Lung microvascular endothelial cell (primary cell): ENCODE results near the gene CORO7. TPM values are rescaled to one million over a fixed set of nuclear protein-coding genes. Genes with fewer than 3 reads are reported as not detected.
"Not testable (repeated sequence)": the region's sequence is repeated elsewhere in the genome, so short reads cannot be mapped to it uniquely, and the experiment has no call there.

Source experiments
- DNase-seq, 2 donors: peaks; one replicate each; pipeline versions ENCODE4 v3.0.0 to v3.0.0-alpha.2; 2010; ENCODE audit warnings: low read depth in 2 of 2
- total RNA-seq: library from RNA; depleted of rRNA; stranded (reverse); fragments of >200 nt; gene quantifications from 2 replicates; pipeline ENCODE4 v1.2.1, GENCODE V29; 2014

The CORO7 gene
- total RNA-seq, 1 donor from 2014 or later = 34.9 TPM

DNA sequence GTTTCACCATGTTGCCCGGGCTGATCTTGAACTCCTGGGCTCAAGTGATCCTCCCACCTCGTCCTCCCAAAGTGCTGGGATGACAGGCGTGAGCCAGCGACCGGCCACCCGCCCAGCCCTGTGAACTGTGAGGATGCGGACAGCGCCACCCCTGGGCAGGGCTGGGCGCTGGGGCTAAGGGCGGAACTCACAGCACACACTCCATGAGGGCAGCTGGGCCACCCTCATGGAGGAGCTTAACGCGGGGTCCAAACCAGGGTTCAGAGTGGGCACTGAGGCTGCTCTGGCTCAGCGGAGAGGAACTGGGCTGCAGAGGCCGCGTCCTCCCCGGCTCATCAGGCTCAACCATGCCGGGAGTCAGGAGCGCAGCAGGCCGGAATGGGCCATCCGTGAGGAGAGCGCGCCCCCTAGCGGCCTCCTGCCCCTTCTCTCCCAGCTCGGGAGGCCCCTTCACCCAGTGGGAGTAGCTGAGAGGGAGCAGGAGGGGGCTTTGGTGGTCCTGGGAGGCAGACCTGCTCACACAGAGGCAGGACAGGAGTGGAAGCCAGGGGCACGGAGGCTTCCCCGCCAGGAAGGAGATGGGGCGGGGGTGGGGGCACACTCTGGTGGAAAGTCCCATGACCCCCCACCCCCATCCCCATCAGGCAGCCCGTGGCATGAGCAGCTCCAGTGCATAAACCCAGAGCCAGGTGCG, 13.8 kb downstream of the CORO7 start:
- DNase-seq = peak; percentile 77 to 84

DNA sequence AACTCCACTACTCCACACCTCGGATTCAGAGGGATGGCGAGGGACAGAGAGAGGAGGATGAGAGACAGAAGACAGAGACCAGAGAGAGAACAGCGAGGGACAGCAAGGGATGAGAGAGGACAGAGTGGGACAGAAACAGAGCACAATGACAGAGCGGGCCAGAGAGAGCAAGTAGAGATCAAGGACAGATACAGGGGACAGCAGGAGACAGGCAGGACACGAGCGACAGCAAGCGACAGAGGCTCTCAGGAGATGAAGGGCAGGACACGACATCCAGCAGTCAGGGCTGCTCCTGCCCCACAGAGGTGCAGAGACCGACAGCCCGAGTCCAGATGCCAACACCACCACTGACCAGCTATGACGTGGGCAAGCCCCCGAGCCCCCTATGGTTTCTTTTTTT, 14.9 kb downstream of the CORO7 start:
- DNase-seq = no peak

DNA sequence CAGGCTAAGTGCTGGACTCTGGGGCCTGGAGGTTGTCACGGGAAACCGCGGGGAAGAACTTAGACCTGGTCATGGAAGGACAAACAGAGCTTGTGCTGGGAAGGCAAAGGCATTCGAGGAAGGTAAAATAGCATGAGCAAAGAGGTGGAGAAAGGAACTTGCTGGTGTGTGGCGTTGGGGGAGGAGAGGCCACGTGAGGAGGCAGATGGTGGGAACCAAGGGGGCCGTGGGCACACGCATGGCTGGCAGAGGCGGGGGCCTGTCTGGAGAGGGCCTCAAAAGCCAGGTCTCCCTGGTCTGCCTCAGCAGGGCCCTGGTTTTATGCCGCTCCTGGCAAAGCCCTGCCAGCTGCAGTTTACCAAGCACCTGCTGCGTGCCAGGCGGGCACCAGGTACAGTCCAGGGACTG, 15.3 kb downstream of the CORO7 start:
- DNase-seq = no peak

DNA sequence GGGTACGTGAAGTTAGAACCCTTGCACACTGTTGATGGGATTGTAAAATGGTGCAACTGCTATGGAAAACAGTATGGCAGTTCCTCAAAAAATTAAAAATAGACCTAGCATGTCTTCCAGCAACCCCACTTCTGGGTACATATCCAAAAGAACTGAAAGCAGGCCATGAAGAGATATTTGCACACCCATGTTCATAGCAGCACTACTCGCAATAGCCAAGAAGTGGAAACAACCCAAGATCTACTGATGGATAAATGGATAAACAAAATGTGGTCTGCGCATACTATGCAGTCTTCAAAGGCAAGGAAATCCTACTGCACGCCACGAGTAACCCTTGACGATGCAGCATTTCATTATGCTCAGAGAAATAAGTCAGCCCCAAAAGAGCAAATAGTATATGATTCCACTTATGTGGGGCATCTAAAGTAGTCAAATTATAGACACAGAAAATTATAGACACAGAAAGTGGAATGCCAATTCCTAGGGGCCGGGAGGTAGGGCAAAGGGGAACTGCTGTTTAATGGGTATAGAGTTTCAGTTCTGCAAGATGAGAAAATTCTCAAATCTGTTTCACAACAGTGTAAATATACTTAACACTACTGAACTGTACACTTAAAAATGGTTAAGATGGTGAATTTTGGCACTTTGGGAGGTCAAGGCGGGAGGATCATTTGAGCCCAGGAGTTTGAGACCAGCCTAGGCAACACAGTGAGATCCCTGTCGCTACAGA, 17.2 kb downstream of the CORO7 start:
- no peak for DNase-seq

DNA sequence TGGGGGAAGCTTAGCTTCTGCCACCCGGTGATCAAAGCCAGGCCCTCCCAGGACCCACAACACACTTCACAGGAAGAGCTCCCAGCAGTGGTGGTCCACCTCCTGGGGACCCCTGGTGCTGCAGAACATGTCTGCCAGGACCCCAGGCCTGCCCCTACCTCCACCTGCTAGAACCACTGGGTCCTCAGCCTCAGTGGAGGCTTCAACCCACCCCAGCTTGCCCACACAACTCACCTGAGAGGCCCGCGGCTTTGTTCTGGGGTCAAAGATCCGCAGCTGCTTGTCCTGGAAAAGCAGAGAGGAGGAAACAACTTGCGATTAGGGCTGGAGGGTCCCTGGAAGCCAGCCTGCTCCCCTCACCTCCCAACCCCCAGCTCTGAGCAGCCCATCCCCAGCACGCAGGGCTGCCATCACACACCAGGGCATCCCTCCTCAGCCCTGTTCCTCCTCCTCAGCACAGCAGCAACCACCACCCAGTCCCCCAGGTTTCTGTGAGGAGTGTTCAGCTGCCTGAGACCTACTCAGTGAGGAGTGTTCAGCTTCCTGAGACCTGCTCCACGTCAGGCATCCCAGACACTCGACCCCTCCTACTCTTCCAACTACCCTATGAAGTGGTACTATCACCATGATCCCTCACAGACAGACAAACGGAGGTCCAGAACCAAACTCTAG, 21.2 kb downstream of the CORO7 start:
- DNase-seq = no peak

DNA sequence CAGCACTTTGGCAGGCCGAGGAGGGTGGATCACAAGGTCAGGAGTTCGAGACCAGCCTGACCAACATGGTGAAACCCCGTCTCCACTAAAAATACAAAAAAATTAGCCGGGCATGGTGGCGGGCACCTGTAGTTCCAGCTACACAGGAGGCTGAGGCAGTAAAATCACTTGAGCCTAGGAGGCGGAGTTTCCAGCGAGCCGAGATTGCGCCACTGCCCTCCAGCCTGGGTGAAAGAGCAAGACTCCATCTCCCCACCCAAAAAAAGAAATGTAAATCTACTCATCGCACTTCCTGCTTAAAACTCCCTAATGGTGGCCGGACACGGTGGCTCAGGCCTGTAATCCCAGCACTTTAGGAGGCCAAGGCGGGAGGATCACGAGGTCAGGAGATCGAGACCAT, 22.5 kb downstream of the CORO7 start:
- not testable (repeated sequence) for DNase-seq

DNA sequence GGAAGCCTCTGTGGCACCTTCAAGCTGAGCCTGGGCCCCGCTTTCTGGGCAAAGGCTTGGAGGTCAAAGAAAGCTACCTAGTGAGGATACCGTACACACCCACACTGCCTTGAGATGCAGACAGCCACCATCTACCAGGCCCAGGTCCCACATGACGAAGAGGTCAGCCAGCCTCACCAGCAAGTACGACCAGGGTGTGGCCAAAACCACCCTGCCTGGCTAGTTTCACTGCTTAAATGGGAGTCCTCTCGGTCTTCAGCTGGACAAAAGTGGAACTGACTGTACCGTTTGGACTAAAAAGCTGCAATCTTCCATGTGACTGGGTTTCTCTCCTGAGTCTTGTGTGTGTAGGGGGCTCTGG, 23.2 kb downstream of the CORO7 start:
- DNase-seq = no peak

DNA sequence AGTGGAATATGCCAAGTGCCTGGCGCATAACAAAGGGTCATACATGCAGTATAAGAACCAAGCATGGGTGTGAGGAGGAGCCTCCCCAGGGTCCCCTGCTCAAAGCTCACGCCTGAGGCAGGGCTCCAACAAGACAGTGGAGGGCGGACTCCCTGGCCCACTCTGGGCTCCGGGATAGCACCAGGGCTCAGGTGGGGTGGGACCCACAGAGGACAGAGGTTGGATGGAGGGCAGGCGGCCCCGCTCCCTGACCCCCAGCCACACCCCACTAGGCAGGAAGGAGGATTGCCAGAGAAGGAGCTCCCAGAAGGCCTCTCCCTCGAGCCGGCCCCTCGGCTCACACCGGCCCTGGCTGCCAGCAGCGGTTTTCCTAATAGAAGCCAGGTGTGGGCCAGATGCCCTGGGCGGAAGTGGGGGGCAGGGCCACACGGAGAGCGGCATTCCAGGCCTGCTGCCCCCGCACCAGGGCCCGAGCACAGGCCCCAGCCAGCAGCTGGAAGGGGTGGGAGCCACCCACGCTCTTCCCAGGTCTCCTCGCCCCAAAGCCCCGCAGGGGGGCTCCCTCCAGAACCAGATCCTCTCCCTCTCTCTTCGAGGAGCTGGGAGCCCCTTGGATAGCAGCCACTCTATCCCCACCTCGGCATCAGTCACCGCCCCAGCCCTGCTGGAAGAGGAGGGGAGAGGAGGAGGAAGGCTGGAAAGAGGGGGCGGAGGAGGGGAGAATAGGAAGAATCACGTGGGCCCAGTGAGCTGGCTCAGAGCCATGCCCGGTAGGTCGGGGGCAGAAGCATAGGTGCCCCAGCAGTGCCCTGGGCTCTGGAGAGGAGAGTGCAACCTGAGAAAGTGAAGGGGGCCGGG, 23.8 kb downstream of the CORO7 start:
- DNase-seq = no peak

DNA sequence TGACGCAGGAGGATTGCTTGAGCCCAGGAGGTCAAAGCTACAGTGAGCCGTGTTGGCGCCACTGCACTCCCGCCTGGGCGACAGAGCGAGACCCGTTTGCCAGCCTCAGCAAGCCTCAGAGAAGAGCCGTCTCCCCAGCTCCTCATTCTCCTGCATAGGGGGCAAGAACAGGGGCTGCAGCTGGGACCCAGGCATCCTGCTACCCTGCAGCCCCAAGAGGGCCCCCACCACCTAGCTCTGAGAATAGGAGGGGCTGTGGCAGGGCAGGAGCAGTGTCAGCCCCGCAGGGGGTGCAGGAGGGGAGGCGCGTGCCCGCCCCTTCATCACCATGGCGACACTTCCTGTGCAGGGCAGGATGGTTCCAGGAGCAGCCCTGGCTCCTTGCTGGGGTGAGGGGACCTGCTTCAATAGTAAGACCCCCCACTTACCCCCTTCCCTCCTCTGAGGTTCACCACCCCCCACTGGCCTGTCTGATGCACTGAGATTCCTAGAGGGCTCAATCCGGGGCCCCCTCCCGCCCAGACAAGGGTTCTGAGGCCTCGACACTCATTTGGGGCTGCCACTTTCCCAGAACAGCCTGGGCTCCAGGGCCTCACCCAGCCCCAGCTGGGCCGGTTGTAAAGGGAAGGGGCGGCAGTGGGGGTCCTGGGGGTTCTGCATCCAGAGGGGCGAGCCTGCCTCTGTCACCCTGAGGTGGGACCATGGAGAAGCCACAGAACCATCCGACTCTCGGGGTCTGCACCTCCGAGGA, 24.6 kb downstream of the CORO7 start:
- no peak for DNase-seq

DNA sequence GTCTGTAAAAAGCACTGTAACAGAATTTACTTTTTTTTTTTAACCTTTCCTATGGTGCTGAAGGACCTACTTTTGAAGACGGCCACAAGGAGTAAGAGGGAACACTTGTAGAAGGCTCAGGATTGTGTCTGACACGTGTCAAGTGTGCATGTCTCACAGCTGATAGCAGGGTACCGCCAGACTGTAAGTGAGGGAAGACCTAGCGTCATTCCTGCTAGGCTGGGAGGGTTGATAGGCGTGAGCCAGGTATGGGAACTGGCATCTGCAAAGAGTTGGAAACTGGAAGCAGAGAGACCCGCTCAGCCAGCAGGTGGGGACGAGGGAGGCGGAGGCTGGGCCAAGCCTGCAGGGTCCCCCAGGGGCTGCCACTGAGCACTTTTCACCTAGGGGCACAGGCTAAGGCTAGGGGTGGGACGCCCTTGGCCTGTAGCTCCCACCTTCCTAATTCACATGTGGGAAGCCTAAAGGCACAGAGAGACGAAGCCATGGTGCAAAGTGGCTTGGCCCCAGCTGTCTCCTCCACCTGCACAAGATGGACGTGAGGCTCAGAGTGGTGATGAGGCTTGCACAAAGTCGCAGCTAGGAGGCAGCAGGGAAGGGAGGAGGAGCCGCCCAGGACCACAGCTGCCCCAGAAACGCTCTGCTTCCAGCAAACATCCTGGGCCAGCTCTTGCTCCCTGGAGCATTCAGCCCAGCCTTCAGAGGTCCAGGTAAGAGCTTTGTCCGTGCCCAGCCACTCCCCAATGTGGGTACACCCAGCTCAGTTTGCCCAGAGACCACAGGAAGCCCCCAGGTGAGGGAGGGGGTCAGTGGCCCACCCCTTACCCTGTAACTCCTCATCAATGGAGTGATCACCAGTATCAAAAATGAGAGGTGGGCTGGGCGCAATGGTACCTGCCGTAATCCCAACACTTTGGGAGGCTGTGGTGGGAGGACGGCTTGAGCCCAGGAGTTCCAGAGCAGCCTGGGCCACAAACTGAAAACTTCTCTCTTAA, 25.8 kb downstream of the CORO7 start:
- no peak for DNase-seq

DNA sequence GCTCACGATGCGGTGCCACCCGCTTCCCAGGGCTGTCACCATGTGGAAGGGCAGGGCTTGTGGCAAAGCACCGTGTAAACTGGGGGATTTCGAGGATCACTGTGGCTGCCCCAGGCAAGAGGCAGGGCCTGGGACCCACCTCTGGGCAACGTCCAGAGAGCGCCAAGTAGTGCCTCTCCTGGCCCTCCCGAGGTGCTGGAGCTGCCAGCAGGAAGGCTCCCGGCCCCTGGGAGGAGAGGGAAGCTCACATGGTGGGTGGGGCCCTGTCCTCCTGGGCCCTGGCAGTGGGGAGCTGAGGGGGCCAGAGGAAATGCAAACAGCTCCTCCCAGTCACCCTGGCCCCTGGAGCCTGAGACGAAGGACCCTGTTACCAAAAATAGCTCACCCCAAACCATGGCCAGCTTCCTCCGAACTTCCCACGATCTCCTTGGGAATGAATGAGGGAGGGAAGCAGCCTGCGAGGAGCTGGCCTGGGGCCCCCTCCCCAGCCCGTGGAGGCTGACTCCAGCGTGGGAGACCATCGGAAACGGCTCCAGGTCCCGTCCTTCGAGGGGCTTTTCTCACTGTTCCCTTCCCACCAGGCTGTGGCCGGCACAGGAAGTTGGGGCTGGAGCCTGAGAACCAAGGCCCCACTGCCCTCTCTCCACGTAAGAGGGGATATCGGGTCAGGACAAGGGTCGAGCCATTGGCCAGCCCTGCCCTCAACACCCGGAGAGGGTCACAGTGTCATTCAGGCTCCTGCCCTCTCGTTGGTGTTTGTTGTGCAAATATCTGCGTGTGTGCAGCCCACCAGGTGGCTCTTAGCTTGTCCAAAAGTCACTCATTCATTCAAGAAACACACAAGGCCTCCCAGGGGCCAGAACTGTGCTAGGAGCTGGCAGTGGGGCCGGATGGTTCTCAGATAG, 27.1 kb downstream of the CORO7 start:
- DNase-seq = no peak

DNA sequence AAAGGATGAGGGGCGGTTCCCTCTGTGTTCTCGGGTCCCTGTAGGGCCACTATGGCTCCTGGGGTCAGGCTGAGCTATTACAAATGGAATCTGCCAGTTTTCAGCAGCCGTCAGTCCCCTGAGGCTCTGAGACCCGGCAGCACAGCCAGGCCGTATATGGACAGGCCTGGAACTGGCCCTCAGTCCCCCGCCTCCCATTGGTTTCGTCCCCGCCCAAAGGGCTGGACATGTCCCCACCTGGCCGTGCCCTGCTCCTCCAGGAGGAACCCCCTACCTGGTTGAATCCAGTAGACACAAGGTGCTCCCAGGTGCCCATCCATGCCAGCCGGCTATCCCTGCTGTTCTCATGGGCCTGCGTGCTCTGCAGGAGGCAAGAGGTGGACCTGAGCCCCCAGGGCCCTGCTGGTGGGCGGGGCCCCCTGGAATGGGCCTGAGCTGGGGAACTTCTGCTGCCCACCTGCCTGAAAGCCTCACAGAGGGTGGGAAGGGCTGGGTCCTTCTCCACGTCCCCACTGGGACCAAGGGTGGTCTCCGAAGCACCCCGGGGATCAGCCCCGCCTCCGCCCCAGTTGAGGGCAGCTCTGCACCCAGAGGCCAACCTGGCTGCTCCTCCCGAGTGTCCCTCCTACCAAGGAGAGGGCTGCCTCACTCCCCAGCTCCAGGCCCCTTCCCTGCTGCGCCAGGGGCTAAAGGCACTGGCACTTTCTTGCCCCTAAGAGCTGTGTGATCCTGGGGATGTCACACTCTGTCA, 27.9 kb downstream of the CORO7 start:
- DNase-seq = no peak

DNA sequence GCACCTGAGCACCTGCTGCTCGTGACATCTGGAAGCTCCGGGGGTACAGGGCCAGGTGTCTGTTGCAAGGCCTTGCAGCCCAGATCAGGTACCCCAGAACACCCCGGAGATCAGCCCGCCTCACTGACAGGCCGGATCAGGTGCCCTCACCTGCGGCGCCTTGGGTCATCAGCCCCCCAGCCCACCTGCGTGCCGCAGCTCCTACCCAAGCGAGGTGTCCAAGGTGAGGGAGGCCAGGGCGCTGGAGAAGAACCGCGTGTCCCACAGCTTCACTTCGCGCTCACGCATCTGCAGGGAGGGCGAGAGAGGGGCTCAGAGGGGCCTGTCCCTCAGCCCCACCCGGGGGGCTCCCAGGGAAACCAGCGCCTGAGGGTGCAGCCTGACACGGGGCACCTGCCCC, 28.6 kb downstream of the CORO7 start:
- no peak for DNase-seq

DNA sequence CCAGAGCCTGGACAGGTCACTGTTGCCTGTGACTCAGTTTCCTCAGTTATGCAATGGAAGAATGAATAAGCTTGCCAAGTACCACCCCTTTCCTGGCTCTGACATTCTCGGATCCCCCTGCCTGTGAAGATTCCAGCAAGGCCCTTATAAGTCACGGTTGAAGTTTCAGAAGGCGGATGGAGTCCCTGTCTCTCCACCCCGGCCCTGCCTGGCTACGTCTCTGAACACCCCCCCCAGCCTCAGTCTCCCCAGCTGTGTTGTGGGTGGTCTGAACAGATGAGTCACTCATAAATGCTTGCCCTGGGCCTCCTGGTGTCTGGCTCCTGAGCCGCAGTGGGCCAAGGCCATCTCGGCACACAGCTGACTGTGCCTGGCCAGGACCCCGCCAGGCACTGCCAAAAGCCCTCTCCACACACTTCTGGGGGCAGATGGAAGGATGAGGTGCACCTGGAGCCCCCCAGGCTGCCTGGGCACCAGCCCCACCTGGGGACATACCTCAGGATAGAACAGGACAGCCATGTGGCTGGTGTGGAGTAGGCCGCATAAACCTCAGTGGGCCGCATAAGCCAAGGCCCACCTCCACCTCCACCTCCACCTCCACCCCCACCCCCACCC, 29.3 kb downstream of the CORO7 start:
- DNase-seq = peak in 1 of 2 donors; percentile 42

DNA sequence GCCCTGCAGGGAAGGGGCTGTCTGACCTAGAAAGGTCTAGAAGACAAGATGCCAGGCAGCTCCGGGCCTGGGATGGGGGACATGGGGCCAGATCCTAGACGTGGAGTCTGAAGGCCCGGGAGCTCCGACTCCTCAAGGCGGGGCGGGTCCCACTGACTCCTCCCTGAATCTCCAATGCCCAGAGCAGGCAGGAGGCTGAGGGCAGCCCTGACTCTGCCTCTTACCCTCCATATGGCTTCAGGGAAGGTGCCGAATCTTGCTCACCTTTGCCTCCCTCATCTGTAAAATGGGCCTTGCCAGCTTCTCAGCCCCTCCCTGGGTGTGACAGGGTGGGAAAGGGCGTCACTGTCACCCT, 30.0 kb downstream of the CORO7 start:
- no peak for DNase-seq

DNA sequence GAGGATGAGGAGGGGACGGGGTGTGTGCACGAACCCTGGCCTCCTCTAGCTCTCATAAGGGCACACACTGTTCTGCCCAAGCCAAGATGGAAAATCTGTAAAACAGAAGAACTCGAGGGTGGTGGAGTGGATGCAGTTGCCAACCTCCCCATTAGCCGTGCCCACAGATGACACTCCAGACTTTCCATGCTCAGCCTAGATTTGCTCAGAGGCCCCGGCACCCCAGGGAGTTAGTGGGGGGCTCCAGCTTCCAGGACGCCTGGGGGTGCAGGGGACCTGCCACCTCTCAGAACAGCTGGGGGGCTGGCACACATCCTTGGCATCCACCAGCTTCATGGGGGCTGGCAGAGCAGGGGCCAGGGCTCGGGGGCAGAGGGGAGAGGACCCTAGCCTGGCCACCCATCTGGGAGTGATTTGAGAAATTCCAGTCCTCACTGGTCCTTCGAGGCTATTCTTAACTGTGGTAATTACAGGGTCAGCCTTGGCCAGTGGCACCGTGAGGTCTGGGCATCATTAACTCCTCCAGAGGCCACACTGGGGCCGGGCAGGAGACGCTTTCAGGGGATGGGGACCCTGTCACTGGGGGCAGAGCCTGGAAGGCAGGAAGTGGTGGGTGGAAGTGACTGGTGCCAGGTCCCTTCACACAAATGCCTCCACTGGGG, 30.5 kb downstream of the CORO7 start:
- DNase-seq = no peak
